ENCODE data around the gene VTI1A.

VTI1A gene

GRCh38 chr10:112823604-112824003 lies 376.6 kb downstream of the VTI1A start:
- H3K36me3 ChIP-seq (ENCODE audit: insufficient read depth) = no peaks in the 10 kb centered on the region
- H2AFZ ChIP-seq (ENCODE audit: low read depth) = no peak overlapping the region
- H3K4me2 ChIP-seq = no peak overlapping the region
- no peak overlapping the region for H3K27ac ChIP-seq
- no peak overlapping the region for H3K9ac ChIP-seq
- no peaks in the 10 kb centered on the region for H3K4me1 ChIP-seq (ENCODE audit: low read depth, poor library complexity, severe bottlenecking)
- H3K4me3 ChIP-seq (IDR thresholded peaks at IDR 0.05; ENCODE audit: insufficient read depth, low read depth, low read length) = no peak overlapping the region
- H3K27me3 ChIP-seq (ENCODE audit: insufficient read depth, low read depth) = no peaks in the 10 kb centered on the region
- H4K20me1 ChIP-seq (ENCODE audit: insufficient read depth) = no peaks in the 10 kb centered on the region
- H3K79me2 ChIP-seq (ENCODE audit: insufficient read depth, low read depth) = no peaks in the 10 kb centered on the region
- TF ChIP-seq CTCF (conservative IDR thresholded peaks at IDR 0.05; ENCODE audit: low read depth, low read length) = no peak

GRCh38 chr10:112826018-112826697 lies 379.1 kb downstream of the VTI1A start:
- Histone ChIP-seq H3K27me3 (ENCODE audit: insufficient read depth, low read depth) (no peaks in the 10 kb centered on the region), H4K20me1 (ENCODE audit: insufficient read depth) (no peaks in the 10 kb centered on the region), H3K27ac (no peak overlapping the region), H3K36me3 (ENCODE audit: insufficient read depth) (no peaks in the 10 kb centered on the region), H3K4me3 (IDR thresholded peaks at IDR 0.05; ENCODE audit: insufficient read depth, low read depth, low read length) (no peak overlapping the region), H3K4me1 (ENCODE audit: low read depth, poor library complexity, severe bottlenecking) (no peaks in the 10 kb centered on the region), H2AFZ (ENCODE audit: low read depth) (no peak overlapping the region), H3K9ac (no peak overlapping the region), H3K79me2 (ENCODE audit: insufficient read depth, low read depth) (no peaks in the 10 kb centered on the region), H3K4me2 (no peak overlapping the region)
- no peak for TF ChIP-seq CTCF (conservative IDR thresholded peaks at IDR 0.05; ENCODE audit: low read depth, low read length)

GRCh38 chr10:112827086-112827485 lies 380.1 kb downstream of the VTI1A start:
- H3K27ac ChIP-seq = no peak overlapping the region
- no peaks in the 10 kb centered on the region for H3K79me2 ChIP-seq (ENCODE audit: insufficient read depth, low read depth)
- no peak for TF ChIP-seq CTCF (conservative IDR thresholded peaks at IDR 0.05; ENCODE audit: low read depth, low read length)

GRCh38 chr10:112827951-112828350 lies 380.9 kb downstream of the VTI1A start:
- H3K4me2 ChIP-seq = no peak overlapping the region
- H3K36me3 ChIP-seq (ENCODE audit: insufficient read depth) = no peaks in the 10 kb centered on the region
- H3K27ac ChIP-seq = no peak overlapping the region
- TF ChIP-seq CTCF (conservative IDR thresholded peaks at IDR 0.05; ENCODE audit: low read depth, low read length) = no peak
- no peaks in the 10 kb centered on the region for H3K79me2 ChIP-seq (ENCODE audit: insufficient read depth, low read depth)
- no peak overlapping the region for H2AFZ ChIP-seq (ENCODE audit: low read depth)
- H3K4me3 ChIP-seq (IDR thresholded peaks at IDR 0.05; ENCODE audit: insufficient read depth, low read depth, low read length) = no peak overlapping the region
- no peaks in the 10 kb centered on the region for H4K20me1 ChIP-seq (ENCODE audit: insufficient read depth)
- H3K27me3 ChIP-seq (ENCODE audit: insufficient read depth, low read depth) = no peaks in the 10 kb centered on the region
- H3K4me1 ChIP-seq (ENCODE audit: low read depth, poor library complexity, severe bottlenecking) = no peaks in the 10 kb centered on the region
- no peak overlapping the region for H3K9ac ChIP-seq

More at GRCh38 chr10:112827086-112827485, 380.1 kb downstream of the VTI1A start:
- Histone ChIP-seq H3K36me3 (ENCODE audit: insufficient read depth) (no peaks in the 10 kb centered on the region), H3K9ac (no peak overlapping the region), H3K4me1 (ENCODE audit: low read depth, poor library complexity, severe bottlenecking) (no peaks in the 10 kb centered on the region), H4K20me1 (ENCODE audit: insufficient read depth) (no peaks in the 10 kb centered on the region), H2AFZ (ENCODE audit: low read depth) (no peak overlapping the region), H3K4me3 (IDR thresholded peaks at IDR 0.05; ENCODE audit: insufficient read depth, low read depth, low read length) (no peak overlapping the region), H3K4me2 (no peak overlapping the region), H3K27me3 (ENCODE audit: insufficient read depth, low read depth) (no peaks in the 10 kb centered on the region)
